ENCODE data around the gene PIAS4.
A peak's percentile ranks its signal among the peaks of the same experiment; 100 is the strongest.

Gene PIAS4

DNA sequence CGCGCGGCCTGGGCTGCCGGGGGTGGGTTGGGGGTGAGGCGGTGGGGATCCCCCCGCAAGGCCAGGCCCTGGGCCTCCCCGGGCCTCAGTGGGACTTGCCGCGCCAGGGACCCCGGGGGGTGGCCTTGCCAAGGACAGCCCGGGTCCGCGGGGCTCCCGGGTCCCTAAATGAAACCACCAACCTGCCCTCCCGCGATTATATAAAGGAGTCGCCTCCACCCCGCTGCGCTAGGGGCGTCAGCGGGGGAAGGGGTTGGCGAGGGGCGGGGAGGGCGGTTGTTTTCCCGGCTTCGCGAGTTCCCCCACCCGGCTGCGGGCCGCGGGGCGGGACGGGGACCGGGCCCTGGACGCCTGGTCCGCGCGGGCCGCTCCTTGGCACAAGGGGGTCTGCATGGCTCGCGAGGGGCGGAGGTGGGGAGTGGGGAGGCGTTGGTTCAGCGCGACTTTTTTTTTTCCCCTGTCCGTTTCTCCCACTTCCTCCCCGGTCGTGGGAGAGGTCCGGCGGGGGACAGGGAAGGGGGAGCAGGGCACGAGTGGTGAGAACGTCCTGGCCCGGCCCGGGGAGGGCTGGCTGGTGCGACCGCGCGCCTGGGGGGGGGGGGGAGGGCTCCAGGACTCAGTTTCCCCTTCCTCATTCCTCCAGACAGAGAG is 60.0 kb downstream of the PIAS4 start:
- no peak for FAIRE-seq

GRCh38 chr19:4068047-4068966 is 60.8 kb downstream of the PIAS4 start:
- DNase-seq (ENCODE audit: insufficient read length, low spot score) (no peak), FAIRE-seq (no peak)

More for the DNA sequence above, 60.0 kb downstream of the PIAS4 start:
- no peak for DNase-seq (ENCODE audit: insufficient read length, low spot score)

GRCh38 chr19:4069331-4069959 is 61.9 kb downstream of the PIAS4 start:
- FAIRE-seq = no peak
- no peak for DNase-seq (ENCODE audit: insufficient read length, low spot score)

DNA sequence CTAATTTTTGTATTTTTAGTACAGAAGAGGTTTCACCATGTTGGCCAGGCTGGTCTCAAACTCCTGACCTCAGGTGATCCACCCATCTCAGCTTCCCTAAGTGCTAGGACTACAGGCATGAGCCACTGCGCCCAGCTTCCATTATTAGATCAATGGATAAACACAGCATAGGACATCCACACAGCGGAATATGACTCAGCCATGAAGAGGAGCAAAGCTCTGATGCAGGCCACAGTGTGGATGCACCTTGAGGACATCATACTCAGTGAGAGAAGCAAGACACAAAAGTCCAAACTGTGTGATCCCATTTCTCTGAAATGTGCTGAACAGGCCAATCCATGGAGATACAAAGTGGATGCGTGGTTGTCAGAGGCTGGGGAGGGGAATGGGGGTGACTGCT is 64.1 kb downstream of the PIAS4 start:
- DNase-seq (ENCODE audit: insufficient read length, low spot score) (no peak), FAIRE-seq (no peak)

GRCh38 chr19:4075373-4075772 is 67.8 kb downstream of the PIAS4 start:
- DNase-seq (ENCODE audit: insufficient read length, low spot score) (no peak), FAIRE-seq (no peak)

DNA sequence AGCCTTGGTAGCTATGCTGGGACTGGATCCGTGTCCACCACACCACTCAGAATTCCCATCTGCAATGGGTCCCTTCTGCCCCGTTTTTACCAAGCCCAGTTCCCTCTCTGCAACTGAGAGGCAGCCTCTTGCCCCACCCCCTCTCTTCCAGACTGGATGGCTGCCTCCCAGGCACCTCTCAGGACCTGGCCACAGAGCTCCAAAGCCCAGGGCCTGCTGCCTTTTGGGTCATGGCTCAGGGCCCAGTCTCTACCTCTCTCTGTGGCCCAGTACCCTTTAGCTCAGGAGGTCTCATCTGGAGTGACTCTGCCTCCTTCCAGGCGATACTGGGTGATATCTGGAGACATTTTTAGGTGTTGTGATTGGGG is 69.5 kb downstream of the PIAS4 start:
- FAIRE-seq (peak; percentile 8), DNase-seq (ENCODE audit: insufficient read length, low spot score) (no peak)

GRCh38 chr19:4077800-4078684 is 70.5 kb downstream of the PIAS4 start:
- FAIRE-seq = peak; percentile 98
- peak; percentile 74 for DNase-seq (ENCODE audit: insufficient read length, low spot score)

DNA sequence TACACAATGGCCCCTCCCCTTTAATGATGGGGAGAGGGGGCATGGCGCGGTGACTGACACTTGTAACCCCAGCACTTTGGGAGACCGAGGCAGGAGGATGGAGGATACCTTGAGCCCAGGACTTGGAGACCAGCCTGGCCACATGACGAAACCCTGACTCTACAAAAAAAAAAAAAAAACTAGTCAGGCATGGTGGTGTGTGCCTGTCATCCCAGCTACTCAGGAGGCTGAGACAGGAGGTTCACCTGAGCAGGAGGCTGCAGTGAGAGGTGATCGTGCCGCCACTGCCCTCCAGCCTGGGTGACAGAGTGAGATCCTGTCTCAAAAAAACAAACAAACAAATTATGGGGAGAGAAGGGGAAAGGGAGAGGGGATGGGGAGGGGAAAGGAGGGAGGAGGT is 72.9 kb downstream of the PIAS4 start:
- DNase-seq (ENCODE audit: insufficient read length, low spot score) (no peak), FAIRE-seq (no peak)

DNA sequence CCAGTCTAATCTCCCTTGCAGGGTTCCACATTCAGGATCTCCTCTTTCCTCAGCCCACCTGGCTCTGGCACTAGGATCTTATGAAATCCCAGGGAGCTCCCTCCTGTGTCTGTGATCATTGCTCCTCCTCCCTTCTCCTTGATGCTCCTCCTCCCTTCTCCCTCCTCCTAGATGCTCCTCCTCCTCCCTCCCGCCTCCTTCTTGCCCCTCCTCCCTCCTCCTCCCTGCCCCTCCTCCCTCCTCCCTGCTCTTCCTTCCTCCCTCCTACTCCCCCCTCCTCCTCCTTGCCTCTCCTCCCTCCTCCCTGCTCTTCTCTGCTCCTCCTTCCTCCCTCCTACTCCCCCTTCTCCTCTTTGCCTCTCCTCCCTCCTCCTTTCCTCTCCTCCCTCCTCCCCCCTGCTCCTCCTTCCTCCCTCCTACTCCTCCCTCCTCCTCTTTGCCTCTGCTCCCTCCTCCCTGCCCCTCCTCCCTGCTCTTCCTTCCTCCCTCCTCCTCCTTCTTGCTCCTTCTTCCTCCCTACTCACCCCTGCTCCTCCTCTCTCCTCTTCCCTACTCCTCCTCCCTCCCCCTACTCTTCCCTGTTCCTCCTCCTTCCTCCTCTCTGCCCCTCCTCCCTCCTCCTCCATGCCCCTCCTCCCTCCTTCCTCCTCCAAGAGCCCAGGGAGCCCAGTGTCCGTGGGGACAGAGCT is 74.0 kb downstream of the PIAS4 start:
- no peak for DNase-seq (ENCODE audit: insufficient read length, low spot score)
- FAIRE-seq = no peak

DNA sequence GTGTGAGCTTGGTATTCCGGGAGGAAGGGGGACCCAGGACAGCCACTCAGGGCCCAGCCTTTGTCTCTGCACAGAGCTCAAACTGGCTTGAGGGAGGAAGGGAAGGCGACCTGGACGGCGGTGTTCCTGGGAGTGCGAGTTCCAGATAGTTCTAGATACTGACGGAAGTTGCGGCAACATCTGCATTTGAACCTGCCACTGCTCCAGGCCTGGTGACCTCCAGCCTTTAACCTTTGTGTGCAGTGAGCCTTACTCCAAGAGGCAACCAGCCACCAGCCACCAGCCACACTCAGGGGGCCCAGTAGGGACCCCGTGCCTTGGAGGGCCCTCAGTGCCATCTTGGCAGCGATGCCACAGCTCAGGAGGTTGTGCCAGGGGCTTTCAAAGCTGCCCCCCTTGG is 74.6 kb downstream of the PIAS4 start:
- DNase-seq (ENCODE audit: insufficient read length, low spot score) (no peak), FAIRE-seq (no peak)

DNA sequence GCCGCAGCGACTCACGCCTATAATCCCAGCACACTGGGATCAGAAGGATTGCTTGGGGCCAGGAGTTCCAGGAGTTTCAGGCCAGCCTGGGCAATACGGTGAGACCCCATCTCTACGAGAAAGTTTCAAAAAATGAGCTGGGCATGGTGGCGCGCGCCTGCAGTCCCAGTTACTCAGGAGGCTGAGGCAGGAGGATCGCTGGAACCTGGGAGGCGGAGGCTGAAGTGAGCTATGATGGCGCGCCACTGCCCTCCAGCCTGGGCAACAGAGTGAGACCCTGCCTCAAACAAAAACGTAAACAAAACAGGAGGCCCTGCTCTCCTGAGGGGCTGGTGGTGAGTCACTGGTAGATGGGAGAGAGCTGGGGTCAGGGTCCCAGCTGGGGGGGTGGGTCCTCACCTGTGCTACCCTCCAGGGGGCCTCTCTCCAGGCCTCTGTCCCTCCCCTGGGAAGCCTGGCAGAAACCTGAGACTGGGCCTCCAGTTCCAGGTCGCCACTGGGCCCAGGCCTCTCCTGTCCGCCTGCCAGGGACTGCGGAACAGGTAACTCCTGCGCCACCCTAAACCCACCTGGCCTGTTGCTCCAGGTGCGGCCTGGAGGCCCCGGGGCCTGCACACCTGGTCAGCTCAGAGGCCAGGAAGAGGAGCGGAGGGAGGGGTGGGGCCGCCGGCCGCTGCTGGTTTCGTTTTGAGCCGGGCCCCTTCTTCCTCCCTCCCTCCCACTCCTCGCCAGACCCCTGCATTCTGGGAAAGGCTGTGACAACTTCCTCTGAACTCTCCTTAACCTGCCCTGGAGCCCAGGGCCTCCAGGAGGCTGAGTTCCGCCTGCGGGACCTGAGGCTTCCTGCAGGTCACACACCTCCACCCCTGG is 76.4 kb downstream of the PIAS4 start:
- FAIRE-seq (peak; percentile 45), DNase-seq (ENCODE audit: insufficient read length, low spot score) (no peak)

DNA sequence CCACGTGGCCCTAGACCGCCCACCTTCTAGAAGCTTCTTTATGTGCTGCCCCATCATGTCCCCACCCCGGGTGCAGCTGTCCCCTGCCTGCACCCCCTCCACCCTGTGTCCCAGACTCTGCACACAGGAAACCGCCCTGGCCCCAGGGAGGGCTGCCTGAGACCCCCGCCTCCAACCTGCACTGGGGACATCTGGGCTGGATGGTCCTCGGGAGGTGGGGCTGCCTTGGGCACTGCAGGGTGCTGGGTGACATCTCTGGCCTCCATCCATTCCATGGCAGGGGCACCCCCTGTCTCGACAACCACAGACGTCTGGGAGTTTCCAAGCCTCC is 77.0 kb downstream of the PIAS4 start:
- DNase-seq (ENCODE audit: insufficient read length, low spot score) (no peak), FAIRE-seq (no peak)

- FAIRE-seq (no peak), DNase-seq (ENCODE audit: insufficient read length, low spot score) (no peak)
Observed at GRCh38 chr19:4086411-4086867, 78.9 kb downstream of the PIAS4 start.

- no peak for DNase-seq (ENCODE audit: insufficient read length, low spot score)
- no peak for FAIRE-seq
Observed at GRCh38 chr19:4087787-4088679, 80.5 kb downstream of the PIAS4 start.

GRCh38 chr19:4088975-4089374 is 81.4 kb downstream of the PIAS4 start:
- FAIRE-seq (no peak), DNase-seq (ENCODE audit: insufficient read length, low spot score) (no peak)

Measured in GM19239 (cell line).